Measurements from ENCODE around the gene SORCS2.

SORCS2 gene

GRCh38 chr4:7764466-7764865, 572.1 kb downstream of the SORCS2 start:
- no peak for TF ChIP-seq CTCF (IDR thresholded peaks at IDR 0.05; ENCODE audit: low read depth, low read length, poor library complexity, severe bottlenecking)
- TF ChIP-seq EZH2phosphoT487 (IDR thresholded peaks at IDR 0.05; ENCODE audit: borderline replicate concordance, low read length) = no peak
- Histone ChIP-seq H3F3A (ENCODE audit: control insufficient read depth, insufficient read depth) (no peaks in the 10 kb centered on the region), H3K79me2 (ENCODE audit: control insufficient read depth, low read length) (no peaks in the 10 kb centered on the region), H3K4me3 (ENCODE audit: low read length) (no peak overlapping the region), H3K9me3 (ENCODE audit: control insufficient read depth, insufficient read depth, low read length) (no peaks in the 10 kb centered on the region), H3K9me2 (replicated peaks; ENCODE audit: control insufficient read depth, low read length) (no peaks in the 10 kb centered on the region), H3K4me1 (ENCODE audit: control insufficient read depth, low read length) (peaks cover 3% of the 10 kb centered on the region), H3K4me2 (ENCODE audit: low read length) (no peak overlapping the region), H3K27ac (ENCODE audit: low read depth, low read length) (no peak overlapping the region), H4K20me1 (ENCODE audit: control insufficient read depth, insufficient read depth, low read depth, low read length) (no peaks in the 10 kb centered on the region), H3K27me3 (ENCODE audit: control insufficient read depth, low read length) (peaks cover 11% of the 10 kb centered on the region; the same call in 1 of the 2 replicates), H3K36me3 (ENCODE audit: control insufficient read depth, low read length) (no peaks in the 10 kb centered on the region)

- no peak overlapping the region for H3K27ac ChIP-seq (ENCODE audit: low read depth, low read length)
- H3K27me3 ChIP-seq (ENCODE audit: control insufficient read depth, low read length) = peaks cover 9% of the 10 kb centered on the region; the same call in 1 of the 2 replicates
- no peaks in the 10 kb centered on the region for H3F3A ChIP-seq (ENCODE audit: control insufficient read depth, insufficient read depth)
- H3K79me2 ChIP-seq (ENCODE audit: control insufficient read depth, low read length) = no peaks in the 10 kb centered on the region
- H3K9me2 ChIP-seq (replicated peaks; ENCODE audit: control insufficient read depth, low read length) = no peaks in the 10 kb centered on the region
- no peak overlapping the region for H3K4me3 ChIP-seq (ENCODE audit: low read length)
- H3K4me1 ChIP-seq (ENCODE audit: control insufficient read depth, low read length) = peaks cover 3% of the 10 kb centered on the region
- H3K9me3 ChIP-seq (ENCODE audit: control insufficient read depth, insufficient read depth, low read length) = no peaks in the 10 kb centered on the region
- no peaks in the 10 kb centered on the region for H3K36me3 ChIP-seq (ENCODE audit: control insufficient read depth, low read length)
- no peak for TF ChIP-seq CTCF (IDR thresholded peaks at IDR 0.05; ENCODE audit: low read depth, low read length, poor library complexity, severe bottlenecking)
- no peak for TF ChIP-seq EZH2phosphoT487 (IDR thresholded peaks at IDR 0.05; ENCODE audit: borderline replicate concordance, low read length)
- no peak overlapping the region for H3K4me2 ChIP-seq (ENCODE audit: low read length)
- H4K20me1 ChIP-seq (ENCODE audit: control insufficient read depth, insufficient read depth, low read depth, low read length) = no peaks in the 10 kb centered on the region
These were observed 573.3 kb downstream of the SORCS2 start for GRCh38 chr4:7765666-7766065.

- no peaks in the 10 kb centered on the region for H3K9me3 ChIP-seq (ENCODE audit: control insufficient read depth, insufficient read depth, low read length)
- no peaks in the 10 kb centered on the region for H4K20me1 ChIP-seq (ENCODE audit: control insufficient read depth, insufficient read depth, low read depth, low read length)
- H3F3A ChIP-seq (ENCODE audit: control insufficient read depth, insufficient read depth) = no peaks in the 10 kb centered on the region
- H3K79me2 ChIP-seq (ENCODE audit: control insufficient read depth, low read length) = no peaks in the 10 kb centered on the region
- no peaks in the 10 kb centered on the region for H3K36me3 ChIP-seq (ENCODE audit: control insufficient read depth, low read length)
- H3K4me2 ChIP-seq (ENCODE audit: low read length) = no peak overlapping the region
- H3K4me3 ChIP-seq (ENCODE audit: low read length) = no peak overlapping the region
- no peak overlapping the region for H3K27ac ChIP-seq (ENCODE audit: low read depth, low read length)
- peaks cover 9% of the 10 kb centered on the region; the same call in 1 of the 2 replicates for H3K27me3 ChIP-seq (ENCODE audit: control insufficient read depth, low read length)
- no peaks in the 10 kb centered on the region for H3K9me2 ChIP-seq (replicated peaks; ENCODE audit: control insufficient read depth, low read length)
- TF ChIP-seq EZH2phosphoT487 (IDR thresholded peaks at IDR 0.05; ENCODE audit: borderline replicate concordance, low read length) (no peak), CTCF (IDR thresholded peaks at IDR 0.05; ENCODE audit: low read depth, low read length, poor library complexity, severe bottlenecking) (no peak)
- peaks cover 7% of the 10 kb centered on the region for H3K4me1 ChIP-seq (ENCODE audit: control insufficient read depth, low read length)
These were observed 573.7 kb downstream of the SORCS2 start for GRCh38 chr4:7766086-7766485.

Data from DOHH2 (cell line).